HPDE6-E6E7 (cell line): Measurements from ENCODE around the gene TSPAN5.

Source experiments
- DNase-seq: peaks from one replicate; pipeline ENCODE4 v3.0.0; 2011; ENCODE audit warnings: missing footprints; ENCODE audit errors: extremely low spot score

TSPAN5 gene

DNA sequence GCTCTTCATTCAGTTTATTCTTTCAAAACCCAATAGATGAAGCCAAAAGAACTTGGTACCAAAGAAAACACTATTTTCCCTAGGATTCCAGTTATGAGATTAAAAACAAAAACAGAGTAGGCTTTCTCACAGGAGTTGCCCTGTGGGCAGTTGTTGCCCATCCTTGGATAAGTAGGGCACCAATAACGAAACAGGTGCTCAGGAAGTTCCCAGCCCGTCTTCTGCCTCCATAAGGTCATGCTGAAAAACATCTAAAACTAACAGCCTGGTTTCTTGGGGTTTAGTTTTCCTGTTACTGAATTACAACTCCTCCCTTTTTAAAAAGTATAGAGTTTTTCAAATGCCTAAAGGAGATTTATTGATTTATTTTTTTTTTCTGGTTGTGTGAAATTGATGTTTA, 14.7 kb downstream of the TSPAN5 start:
- no peak for DNase-seq

DNA sequence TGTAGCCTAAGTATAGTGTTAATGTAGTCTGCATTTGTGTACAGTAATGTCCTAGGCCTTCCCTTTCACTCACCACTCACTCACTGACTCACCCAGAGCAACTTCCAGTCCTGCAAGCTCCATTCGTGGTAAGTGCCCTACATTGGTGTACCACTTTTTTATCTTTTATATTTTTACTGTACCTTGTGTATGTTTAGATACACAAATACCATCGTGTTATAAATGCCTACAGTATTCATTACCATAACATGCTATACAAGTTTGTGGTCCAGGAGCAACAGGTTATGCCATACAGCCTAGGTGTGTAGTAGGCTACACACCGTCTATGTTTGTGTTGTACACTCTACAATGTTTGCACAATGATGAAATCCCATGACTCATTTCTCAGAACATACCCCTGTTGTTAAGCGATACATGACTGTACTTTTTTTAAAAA, 15.4 kb downstream of the TSPAN5 start:
- DNase-seq = no peak

DNA sequence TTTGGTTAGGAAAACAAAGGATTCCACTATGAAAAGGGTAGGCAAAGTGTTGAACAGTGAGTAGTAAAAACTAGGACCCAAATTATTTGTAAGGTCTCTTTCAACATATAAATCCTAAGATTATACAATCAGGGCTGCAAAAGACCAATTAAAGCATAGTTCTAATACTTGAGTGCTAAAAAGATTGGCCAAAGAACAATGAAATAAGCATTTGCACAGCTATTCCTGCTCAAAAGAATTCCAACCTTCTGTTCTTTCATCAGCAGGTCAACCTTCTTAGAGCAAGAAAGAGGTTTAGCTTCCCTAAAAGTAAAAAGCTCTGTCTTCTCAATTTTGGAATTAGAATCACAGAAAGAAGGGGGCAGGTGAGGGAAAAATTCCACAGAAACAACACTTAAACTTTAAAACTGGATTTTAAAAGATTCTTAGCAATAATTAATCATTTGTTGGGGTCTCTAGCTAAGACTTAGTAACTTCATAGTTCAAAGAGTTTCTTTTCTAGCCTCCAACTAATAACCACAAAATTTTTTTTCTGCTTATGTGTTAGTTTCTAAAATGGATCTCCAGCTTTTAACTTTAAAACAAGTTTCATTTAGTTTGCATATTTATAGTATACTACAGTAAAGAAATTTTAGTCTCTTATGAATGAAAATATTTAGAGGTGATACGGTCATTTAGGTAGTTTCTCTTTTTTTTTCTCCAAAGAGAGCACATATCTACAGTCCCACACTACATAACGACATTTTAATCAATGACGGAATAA, 16.3 kb downstream of the TSPAN5 start:
- DNase-seq = no peak

DNA sequence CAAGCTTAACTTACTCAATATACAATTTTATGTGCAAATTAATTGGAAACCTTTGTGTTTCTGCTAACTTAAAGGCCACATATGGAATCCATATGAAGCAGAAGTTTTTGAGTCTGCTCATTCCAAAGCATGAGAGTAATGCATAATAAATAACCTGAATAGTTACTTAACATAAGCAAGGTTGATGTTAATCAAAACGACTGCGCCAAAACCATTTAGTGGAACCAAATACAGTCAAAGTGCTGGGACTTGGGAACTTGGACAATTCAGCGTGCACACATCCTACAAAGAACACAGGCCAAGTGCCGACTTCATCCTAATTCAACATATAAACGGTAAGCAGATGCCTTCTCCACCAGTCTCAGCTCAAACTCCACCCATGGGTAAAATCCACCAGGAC, 17.0 kb downstream of the TSPAN5 start:
- DNase-seq = no peak

DNA sequence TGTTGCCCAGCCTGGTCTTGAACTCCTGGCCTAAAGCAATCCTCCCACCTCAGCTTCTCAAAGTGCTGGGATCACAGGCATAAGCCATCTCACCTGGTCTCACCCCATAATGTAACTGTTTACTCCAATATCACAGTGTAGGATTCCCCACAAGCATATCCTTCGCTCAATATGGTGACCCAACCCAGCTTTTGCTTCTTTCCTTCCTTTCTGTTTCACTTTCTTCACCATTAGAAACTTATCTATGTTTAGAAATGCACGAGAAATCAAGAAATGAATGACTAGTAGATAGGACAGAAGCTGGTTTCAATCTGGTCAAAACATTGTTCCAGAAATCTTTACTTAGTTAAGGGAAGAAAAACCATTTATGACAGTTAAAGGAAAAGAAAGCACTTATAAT, 18.9 kb downstream of the TSPAN5 start:
- no peak for DNase-seq

DNA sequence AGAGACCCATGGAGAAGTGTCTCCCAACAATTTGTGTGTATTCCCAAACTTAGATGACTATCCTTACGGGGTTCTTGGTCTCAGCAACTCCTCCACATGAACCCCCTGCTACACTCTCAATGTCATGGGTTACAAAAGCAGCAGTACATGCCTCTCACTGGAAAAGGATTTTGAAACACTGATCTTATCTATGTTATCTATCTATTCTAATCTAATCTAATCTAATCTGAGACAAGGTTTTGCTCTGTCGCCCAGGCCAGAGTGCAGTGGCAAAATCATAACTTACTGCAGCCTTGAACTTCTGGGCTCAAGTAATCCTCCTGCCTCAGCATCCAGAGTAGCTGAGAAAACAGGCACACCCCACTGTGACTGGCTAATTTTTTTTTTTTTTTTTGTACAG, 19.3 kb downstream of the TSPAN5 start:
- no peak for DNase-seq

DNA sequence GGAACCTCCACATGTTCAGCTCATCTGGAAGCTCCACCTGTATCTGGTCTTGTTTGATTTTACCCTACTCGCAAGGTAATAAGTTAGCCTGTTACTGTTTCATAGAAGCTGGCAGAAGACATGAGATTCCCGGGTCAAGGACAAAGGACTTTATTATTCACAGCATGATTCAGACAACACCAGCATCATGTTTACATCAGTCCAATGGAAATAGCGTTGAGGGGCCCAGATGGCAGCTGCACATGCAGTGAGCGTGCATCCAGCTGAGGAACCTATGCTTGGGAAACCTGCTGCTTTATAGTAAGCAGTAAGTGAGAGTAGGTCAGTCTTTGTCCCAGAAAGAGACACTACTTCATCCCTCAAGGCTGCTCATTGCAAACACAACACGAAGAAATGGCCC, 19.8 kb downstream of the TSPAN5 start:
- DNase-seq = no peak

DNA sequence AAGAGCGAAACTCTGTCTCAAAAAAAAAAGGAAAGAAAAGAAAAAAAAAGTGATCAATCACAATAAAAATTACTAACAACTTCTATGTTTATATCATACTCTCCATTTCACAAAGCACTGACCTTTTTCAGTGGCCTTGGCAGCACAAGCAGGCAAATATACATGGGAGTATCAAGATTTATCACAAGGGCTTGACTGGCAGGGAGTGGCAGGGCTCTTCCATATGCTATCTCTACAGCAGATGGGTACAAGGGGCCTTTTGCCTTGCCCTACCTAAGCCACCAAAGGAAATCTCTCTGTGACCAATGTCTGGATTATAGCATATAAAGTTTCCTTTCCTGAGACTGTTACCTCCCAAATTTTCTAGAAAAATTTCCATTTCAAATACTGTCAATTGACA, 24.4 kb downstream of the TSPAN5 start:
- no peak for DNase-seq

DNA sequence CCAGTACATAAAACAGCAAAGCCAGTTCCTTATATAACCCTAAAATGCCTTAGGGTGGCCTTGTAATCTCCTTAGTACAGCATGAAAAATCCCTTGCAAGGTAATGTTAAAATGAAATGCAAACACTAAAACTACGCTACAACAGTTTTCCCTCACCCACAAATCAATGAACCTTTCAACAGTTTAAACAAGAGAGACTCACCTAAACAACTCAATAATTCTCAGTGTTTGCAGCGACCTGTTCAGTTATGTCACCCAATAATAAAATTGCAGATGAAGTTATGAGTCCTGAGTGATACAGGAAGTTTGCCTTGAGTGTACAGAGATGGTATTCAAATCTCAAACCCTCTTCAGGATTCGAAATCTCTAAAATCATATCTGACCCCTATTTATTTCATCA, 25.3 kb downstream of the TSPAN5 start:
- DNase-seq = no peak

DNA sequence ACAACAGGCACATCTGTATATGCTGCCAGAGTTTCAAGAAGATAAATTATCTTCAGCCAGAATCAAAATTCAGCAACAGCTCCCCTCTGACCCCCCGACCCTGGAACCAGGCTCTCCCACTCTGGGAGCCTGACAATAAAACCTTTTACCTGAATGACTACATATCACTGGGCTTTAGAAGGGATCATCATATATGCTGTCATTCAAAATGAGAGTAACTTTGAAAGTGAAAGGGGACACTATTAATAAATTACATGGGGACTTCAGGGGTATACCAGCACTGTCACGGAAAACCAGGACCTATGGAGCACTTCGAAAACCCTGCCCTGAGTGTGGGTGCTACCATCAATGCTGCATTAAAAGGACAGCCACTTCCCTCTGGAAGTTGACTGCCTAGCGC, 26.2 kb downstream of the TSPAN5 start:
- no peak for DNase-seq

DNA sequence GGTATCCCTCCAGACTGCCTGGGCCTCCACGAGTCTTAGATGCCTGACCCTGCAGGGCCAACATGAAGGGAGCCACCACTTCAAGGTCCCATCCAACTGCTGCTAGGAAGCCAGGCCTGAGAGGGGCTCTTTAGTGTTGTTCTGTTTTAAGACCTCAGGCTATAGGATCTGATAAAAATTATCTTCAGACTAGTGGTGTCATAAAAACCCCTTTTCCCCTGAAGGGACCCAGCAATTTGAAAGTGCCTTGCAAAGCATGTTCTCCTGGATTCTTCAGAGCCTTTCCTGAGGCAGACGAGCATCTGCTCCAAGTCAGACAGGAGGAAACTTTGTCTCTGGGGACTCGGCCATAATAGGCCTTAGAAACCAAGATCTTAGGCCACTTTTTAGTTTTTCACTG, 26.9 kb downstream of the TSPAN5 start:
- DNase-seq = no peak

DNA sequence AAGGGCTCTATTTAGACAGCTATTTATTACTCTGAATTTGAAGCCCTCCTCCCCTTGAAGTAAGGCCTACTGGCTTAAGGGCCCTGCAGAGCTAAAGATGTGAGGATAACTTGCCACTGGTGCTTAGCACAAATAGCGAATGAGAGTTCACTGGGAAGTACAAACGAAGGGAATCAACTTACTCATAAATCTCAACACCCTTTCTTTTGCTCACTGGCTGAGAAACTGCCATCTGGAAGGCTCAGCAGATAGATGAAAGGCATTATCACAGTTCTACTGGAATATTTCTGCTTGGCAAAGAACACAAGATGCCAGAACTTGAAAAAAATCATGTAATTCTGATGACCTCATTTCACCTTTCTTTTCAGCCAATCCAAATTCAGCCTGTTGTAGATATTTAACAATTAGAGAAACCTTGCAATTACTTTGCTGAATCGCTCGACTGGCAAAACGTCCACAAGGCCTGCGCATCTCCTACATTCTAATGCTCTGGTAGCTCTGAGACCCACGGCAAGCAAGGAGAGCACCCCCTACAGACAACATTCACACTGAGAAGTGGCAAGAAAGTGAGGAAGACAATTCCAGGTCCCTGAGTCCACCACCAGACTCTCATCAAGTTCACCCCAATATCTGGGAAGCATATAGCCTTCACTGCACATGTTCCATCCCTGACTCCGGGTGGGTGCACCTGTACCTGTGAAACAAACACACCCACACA, 27.5 kb downstream of the TSPAN5 start:
- DNase-seq = no peak

DNA sequence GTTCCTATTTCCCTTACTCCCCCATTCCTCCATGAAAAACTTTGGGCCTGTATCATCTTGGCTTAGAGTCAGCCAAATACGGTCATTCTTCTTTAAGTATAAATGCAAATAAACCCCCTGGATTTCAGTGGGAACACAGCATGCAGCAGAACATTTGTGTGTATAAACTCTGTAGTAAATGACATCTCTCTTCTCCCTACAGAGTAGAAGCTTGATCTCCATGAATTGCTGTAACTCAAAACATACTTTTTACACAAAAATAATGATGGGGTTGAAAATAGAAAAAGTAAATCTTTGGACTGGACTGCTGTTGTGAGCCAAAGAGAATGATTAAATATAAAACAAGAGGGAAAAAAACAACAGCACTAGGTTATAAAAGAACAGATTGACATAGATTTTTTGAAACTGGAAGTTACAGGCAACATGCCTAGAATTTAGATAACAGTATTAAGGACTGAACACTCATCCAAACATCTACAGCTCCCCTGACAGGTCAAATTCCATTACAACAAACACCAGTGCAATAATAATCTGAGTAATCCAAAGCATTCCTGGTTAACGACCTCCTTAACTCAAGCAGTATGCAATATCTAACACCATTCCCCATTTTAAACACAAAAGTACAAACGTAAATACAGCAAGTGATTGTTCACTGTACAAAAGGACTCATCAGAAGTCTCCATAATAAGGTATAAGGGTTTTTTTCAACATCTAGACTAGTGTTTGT, 30.7 kb downstream of the TSPAN5 start:
- no peak for DNase-seq

DNA sequence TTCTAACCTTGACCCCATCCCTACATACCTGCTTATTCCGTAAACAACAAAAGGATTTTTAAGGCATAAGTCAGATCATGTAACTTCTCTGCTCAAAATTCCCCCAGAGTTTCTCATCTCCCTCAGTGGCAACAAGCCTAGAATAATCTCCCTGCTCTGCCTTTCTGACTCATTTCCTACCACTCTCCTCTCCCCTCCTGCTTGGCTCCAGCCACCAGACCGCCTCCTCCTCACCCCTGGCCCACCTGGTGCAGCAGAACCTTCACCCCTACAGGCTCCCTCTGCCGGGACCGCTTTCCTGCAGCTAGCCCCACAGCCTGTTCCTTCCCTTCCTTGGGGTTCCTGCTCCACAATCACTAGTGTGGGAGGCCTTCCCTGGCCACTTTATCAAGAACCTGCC, 32.1 kb downstream of the TSPAN5 start:
- peak; percentile 76 for DNase-seq

DNA sequence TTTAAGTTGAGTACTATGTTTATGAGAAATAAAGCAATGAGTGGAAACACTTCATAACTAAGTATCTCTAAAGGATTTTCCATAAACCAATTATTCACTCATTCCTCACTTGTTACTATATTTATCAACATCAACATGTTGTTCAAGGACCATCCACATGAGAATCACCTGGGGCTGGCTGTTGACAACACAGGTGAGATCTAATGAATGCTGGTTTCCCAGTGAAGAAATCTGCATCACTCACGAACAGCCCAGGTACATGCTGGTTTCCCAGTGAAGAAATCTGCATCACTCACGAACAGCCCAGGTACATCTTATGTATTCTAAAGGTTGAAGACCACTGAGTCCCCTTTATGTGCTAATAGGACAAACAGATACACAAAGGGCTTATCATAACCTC, 32.5 kb downstream of the TSPAN5 start:
- no peak for DNase-seq

DNA sequence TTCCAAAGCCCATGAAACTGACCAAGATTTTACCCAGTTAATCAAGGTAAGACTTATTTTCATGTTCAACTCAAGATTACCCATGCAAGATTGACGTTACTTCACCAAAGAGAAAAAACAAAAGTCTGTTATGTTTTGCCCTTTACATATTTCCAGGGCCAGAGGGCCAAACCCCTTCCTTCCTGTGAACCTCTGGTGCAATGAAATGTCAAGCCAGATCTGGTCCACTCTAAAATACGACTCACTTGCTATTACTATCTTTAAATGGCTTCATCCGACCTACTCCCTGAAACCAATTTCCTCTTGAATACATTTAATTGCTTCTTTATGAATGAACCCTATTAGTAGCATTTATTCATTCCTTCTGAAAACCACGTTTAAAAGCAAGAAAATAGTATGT, 33.0 kb downstream of the TSPAN5 start:
- DNase-seq = no peak

DNA sequence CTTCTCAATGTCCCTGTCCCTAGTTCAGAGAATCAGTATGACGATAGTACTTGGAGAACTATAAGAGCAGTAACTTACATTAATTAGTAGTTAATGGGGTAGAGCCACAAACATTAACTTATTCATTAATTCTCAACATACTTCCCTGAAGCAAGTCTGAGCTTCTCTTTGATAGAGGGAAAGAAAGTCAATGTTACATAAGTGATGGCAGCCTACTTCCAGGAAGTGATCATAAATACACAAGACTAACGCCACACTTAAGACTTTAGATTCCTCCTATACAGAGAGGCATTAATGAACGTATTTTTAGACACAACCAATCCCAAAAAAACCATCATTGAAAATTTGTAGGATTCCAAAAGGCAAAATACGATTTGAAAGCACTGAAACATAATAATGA, 33.8 kb downstream of the TSPAN5 start:
- no peak for DNase-seq

DNA sequence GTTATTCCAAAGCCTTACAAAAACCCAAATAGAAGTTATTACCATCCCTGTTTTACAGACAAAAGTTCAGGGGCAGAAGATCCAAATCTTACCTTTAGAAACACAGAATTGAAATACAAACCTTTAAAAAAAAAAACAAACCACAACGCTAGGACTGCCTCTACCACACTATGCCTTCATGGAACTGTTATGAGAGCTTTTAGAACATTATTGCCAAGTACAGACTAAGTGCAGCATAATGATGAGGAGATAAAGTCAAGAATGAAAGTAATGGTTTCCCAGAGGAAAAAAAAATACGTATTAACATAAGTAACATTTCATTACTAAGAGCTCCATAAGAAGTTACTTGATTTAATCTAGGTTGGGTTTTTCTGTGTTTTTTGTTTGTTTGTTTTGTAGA, 34.3 kb downstream of the TSPAN5 start:
- no peak for DNase-seq

DNA sequence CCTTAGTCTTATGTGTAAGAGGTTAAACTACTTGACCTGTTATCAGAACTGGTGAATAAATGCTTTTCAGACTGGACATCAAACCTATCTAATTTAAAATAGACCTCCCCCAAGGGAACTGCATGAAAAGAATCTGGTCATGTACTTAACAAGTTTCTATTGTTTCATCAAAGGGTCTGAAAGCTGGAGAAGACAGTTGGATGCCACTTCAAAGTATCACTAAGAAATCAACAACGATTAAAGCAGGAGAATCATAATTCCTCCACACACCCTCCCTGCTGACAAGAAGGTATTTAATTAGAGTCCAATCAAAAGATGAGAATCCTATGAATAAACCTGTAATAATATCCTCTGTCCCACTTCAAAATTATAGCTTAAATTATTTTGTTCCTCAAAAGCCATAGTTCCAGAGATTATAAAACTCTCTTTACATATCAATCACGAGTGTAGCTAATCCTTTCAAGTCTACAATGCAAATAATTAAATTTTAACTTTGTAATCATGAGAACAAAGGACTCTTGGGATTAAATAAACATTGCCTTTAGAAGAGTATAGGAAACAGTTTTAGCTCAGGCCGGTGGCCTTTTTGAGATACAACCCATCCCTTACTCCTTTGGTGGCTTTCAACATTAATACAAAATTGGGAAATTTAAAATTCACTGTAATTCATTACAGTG, 35.1 kb downstream of the TSPAN5 start:
- no peak for DNase-seq

DNA sequence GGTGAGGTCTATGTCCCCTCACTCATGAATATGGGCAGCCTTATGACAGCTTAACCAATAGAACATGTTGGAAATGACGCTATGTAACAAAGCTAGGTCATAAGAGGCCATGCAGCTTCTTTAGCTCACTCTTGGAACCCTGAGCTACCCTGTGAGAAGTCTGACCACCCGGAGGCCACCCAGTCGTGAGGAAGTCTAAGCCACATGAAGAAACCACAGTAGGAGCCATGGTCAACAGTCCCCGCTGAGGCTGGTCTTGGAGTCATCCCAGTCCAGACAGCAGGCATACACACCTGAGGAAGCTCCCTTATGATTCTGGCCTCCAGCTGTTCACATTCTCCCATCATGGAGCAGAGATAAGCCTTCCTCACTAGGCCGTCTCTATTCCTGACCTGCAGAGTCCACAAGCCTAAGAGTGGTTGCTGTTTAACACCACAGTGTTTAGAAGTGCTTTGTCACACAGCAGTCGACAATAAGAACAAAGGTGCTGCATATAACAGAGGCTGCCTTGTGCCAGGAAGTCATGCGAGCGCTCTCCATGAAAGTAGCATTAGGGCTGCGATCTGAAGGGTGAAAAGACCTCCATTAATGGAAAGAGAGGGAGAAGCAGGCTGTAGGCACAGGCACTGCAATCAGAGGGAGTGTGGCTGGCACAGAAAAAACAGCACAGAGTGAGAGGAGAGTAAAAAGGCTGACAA, 38.2 kb downstream of the TSPAN5 start:
- DNase-seq = no peak

DNA sequence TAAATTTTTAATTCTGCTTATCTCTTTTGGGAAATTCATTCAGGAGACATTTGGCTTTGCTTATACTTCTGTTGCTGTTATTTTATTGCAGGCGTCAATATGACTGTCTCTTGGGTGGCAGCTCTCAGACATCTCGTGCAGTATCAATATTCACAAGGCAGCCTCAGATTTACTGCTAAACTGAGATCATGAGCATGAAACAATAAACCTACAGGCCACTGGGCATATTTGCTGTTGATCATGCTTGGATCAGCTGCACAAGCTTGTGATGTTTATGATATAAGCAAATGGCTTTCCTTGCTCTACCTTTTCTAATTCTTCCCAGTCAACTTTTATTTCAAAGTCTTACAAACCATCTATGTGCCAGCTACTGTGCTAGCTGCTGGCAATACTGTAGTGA, 39.2 kb downstream of the TSPAN5 start:
- DNase-seq = no peak

DNA sequence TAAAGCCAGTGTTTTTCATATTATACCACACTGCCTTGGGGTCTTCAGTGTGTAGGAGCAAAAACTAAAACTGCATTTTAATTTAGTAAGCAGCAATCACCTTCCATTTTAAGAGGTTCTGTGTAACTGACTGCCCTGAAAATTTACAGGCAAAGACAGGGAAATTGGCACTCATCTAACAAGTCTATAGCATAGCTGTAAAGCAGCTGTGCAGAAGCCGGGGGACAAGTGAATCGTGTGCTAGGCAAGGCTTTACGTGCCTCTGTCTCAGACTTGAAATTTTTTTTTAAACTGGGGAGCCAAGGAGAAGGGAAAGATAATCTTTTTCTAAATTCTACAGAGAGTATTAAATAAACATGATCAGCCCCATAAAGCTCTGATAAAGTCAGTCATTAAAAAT, 39.7 kb downstream of the TSPAN5 start:
- DNase-seq = no peak
